GM11168 (cell line): ENCODE data around the gene MAP3K15.

Source experiments
- in situ Hi-C: fragments of 300-500 bp; cut with MboI; formaldehyde crosslinking; loops from one replicate; pipeline ENCODE4 v1.12.0; 2022; ENCODE audit warnings: low sequenced_read_pairs; ENCODE audit not compliant: unreplicated experiment

The MAP3K15 gene

DNA sequence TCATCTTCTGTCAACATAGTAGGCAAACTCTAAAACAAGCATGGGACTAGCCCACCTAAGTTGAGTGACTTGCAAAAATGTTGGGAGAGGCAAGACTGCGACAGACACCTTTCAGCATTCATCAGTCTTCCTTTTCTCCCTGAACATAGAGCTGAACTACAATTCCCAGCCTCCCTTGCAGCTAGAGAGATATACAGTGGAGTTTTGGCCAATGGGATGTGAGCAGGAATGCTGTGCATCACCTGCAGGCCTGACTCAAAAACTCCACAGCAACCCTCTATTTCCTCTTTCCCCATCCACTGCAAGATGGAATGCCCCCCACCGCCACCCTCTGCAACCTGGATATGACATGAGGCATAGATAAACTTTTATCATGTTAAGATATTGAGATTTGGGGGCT lies 105.0 kb downstream of the MAP3K15 start:
- in situ Hi-C loops = no loop called here

DNA sequence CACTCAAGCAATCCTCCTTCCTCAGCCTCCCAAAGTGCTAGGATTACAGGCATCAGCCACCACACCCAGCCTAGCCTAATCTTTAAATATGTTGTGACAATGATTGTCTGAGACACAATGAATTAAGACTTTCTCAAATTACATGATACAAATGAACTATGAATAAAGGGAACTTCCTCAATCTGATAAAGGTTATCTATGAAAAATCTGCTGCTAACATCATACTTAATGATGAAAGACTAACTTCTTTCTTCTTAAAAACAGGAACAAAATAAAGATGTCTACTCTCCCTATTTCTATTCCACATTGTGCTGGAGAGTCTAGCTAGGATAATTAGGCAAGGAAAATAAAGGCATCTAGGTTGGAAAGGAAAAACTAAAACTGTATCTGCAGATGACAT lies 111.6 kb downstream of the MAP3K15 start:
- in situ Hi-C loops = no loop called here

DNA sequence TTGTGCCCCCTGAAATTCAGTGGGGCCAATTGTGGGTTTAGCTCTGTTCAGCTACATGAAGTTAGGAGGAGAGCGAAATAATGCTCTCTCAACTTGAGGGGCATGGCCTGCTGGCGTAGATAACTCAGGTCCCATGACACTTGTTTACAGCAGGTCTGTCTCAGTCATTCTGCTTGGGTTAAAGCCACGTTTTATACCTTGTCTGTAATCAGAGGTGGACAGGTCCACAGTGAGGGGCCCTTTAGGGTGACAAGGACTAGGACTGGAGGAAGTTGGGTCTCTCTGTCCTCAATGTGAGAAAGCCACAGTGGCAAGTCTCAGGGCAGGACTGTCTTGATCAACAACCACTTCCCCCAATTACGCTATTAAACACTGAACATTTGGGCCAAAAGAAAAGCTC lies 122.6 kb downstream of the MAP3K15 start:
- in situ Hi-C loops = no loop called here

DNA sequence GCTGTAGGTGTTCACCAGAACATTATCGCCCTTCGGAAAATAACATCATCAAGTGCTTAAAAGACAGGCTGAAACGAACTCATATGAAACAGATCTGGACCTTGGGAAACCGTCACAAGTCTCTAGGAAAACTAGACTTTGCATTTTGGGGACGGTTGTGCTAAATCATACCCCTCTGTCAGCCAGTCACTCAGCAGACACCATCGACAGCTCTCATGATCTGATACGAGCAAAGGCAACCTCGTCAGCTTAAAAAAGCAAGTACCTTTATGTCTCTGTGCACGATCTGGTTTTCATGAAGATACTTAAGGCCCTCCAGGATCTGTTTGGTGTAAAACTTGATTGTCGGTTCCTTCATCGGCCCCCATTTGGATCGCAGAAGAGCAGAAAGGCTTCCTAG lies 123.2 kb downstream of the MAP3K15 start:
- in situ Hi-C loops = no loop called here

DNA sequence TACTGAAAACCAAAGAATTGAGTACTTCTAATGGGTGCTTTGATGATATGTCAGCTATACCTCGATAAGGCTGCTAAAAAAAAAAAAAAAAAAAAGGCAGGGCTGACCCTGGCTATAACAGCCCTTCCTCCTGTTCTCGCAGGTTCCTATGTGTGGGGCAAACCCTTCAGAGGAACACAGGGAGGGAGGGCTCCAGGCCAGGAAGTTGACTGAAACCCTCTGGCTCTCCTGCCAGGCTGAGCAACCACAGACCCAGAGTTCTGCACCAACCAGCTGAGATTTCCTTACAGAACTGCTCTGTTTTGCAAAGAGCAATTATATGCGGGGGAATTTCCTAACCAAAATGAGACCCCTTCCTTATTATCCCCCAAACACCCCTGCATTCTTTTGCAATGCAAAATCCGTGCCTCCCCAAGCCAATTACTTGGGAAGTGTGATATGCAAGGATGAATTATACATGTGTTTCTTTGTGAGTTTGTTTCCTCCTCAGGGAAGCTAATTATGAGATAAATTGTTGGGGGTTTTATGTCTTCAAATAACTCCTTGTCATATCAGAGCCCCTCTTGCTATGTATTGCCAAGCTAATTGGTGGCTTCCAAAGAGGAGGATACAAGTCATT lies 126.0 kb downstream of the MAP3K15 start:
- in situ Hi-C loops = no loop called here

DNA sequence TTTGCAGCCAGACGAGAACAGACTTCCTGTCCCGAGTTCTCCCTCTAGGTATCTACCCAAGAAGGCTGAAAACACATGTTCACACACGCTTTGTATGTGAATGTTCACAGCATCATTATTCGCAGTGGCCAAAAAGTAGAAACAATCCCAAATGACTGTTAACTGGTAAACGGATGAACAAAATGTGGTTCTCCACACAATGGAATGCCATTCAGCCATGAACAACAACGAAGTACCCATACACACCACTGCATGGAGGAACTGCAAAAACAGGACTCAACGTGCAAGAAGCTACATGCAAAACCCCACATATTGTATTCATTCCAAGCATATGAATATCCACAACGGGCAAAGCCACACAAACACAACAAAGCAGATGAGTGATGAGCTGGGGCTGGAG lies 126.6 kb downstream of the MAP3K15 start:
- in situ Hi-C loops = no loop called here

DNA sequence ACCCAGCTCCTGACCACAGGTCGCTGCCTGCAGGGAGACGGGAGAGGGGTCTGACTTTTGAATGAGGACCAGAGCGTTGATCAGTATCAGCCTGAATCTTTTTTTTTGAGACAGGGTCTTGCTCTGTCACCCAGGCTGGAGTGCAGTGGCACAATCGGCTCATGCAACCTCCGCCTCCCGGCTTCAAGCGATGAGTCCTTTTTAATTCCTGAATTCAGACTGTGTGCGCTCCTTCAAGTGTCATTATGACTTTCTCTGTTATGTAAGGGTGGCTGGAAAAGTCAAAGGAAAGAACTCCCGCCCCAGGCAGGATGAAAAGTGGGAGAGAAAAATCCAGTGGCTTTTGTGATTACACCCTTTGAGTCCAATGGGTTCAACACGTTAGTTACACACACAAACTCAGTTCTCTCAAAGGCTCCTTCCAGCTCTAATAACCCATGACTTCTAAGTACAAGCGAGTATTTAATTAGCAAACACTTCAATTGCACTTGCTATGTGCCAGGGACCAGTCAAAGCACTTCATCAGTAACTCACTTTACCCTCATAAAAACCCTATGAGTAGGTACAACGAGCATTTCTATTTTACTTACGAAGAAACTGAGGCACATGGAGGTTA lies 127.1 kb downstream of the MAP3K15 start:
- in situ Hi-C loops = no loop called here

DNA sequence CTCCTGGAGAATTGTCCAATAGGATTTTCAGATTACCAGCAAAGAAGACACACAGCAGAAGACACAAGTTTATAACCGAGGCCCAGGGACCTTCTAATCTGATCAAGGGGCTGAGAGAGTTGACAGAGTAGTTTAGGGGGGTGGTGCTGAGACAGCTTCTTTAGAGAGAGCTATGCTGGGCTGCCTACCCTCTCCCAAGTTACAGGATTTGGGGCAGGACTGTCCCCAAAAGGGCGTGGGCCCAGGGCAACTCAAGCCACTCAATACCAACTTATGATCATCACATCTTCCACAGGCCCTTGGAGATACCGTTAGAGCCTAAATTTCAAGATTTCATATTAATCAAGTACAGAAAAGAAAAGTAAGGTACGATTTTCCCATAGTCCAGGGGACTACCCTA lies 128.6 kb downstream of the MAP3K15 start:
- in situ Hi-C loops = no loop called here

DNA sequence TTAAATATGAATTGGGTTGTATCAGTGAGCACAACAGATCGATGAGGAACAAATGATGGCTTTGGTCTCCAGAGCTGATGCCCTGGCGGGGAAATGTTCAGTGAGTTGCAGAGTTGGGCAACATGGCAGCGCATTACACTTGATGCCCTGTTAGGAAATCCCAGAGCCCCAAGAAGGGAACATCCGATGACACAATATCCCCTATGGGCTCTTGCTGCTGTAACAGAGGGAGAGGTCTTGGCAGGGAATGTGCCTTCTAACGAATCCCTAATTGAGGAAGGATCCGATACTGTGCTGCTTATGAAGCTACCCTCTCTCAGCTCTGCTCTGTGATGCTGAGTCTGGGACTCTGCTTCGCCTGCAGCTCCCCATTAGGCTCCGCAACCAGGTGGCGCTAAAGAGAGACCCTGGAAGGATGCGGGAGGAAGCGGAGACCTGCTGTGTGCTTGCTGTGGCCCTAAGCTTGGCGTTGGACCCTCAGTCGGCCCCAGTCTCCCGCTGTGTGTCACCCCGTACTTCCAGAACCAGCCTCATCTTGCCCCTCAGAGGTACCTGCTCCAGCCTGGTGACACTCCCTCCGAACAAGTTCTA lies 132.7 kb downstream of the MAP3K15 start:
- in situ Hi-C loops = no loop called here

DNA sequence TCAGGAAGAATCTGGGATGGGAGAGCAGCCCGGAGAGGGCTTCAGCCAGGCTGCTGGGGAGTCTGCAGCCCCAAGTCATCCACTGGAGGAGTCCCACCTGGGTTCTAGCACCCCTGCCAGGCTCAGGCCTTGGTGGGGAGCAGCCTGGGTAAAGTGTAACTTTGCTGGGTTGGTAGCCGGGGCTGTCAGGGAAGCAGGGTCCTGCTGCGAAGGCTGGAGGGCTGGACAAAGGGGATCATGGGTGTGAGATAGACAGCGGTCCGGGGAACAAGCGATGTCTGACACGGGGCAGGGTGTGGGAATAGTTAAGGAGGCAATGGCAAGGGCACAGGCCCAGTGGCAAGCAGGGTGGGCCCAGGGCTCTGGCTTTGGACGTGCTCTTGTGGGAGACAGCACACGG lies 134.0 kb downstream of the MAP3K15 start:
- in situ Hi-C loops = no loop called here

DNA sequence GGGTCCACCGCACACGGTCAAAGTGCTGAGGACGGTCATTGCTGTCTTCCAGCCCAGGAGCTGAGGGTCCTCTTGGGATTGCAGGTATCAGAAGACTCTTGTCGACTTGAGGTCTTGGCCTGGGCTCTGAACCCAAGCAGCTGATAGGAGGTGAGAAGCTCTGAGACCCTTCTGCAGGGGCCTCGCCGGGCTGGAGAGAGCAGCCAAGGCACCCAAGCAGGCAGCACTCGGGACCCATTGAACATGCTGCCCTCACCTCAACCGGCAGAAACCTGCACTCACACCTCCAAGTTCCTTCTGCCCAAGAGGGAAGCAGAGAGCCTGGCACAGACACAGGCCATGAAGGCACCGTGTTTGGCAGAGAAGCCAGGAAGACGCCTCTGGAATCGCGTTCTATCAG lies 137.5 kb downstream of the MAP3K15 start:
- in situ Hi-C loops = no loop called here

DNA sequence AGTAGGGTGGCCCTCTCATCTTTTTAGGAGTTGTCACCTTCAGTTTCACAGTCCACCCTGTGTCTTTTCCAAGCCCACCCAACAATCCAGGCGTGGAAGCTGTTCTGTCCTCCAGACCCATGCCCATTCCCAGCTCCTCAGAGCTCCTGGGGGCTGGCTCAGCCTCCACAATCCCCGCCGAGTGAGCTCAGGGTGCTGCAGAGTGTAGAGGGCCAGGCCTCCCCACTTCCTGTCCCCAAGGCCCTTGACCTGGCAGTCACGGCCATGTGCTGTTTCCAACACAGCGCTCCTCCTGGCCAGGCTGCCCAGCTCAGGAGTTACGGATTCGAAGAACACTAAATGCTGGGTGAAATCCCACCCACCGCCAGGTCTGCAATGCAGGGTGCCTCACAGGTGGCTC lies 139.8 kb downstream of the MAP3K15 start:
- in situ Hi-C loops = no loop called here

DNA sequence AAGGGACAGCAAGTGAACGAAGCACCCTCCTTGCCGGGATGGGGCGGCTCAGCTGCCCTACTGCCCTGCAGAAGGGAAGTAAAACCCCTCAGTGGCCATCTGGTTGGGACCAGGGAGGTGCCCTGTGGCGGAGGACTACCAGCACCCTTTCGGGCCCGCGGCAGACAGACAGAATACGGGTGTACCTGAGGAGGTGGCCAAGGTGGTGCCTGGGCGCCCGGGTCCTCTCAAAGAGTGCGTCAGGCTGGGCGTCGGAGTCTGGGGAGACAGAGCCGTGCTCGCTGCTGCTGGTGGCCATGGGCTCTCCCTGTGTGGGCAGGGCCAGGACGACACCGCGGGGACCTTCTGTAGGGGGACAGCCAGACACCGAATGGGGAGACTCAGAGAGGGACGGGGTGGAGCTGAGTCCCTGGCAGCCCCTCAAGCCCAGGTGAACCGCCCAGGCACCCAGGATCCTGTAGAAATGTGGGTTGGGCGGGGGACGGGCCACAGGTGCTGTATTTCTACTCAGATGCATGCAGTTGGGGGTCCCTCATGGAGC lies 141.9 kb downstream of the MAP3K15 start:
- in situ Hi-C loops = loop anchor here (25.0 kb wide), 1 partner anchor 689 kb away; no protein-coding TSS in a partner anchor

DNA sequence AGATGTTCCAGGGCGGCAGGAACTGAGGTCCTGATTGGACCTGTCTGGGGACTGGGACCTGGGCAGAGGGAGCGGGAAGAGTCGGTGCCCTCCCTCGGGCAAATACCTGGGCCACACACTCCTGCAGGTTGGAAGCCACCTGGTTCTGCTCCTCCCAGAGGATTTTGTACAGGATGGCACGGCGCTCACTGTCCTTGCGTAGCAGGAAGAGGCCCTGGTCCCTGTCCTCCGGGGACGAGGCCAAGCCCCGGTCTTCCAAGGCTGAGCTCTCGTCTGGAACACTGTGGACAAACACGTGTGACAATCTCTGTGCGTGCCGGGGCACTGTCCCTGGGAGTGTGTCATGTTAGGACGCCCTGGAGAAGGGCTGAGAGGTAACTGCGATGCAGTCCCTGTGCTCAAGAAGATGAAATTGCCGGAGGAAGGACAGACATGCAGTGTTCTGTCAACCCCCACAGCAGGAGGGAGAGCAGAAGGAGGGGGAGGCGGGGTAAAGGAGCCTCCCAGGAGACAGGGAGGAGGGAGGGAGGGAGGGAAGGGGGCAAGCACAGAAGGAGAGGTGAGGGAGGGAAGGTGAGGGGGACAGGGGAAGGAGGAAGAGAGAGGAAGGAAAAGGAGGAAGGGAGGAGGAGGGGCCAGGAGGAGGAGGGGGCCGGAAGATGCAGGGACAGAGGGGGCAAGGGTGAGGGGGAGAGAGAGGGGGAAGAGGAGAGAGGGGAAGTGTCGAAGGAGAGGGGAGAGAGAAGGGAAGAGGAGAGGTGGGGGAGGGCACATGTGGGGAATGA lies 142.6 kb downstream of the MAP3K15 start:
- in situ Hi-C loops = loop anchor here (25.0 kb wide), 1 partner anchor 690 kb away; no protein-coding TSS in a partner anchor

DNA sequence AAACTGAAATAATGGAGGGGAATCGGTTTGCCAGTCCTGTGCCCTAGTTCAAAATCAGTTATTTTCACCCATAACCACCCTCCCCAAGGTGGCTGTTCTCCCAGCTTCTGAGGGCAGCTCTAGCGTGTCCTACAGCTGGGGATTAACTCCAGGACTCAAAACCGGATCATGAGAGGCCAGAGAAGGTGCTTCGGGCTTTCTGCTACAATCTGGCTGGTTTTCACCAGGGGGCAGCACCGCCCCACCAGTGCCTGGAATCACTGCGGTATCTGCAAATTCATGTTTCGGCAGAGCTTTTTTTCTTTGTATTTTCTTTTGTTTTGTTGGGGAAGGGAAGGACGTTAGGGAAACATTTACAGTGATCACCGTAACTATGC lies 143.2 kb downstream of the MAP3K15 start:
- in situ Hi-C loops = loop anchor here (25.0 kb wide), 1 partner anchor 690 kb away; no protein-coding TSS in a partner anchor

DNA sequence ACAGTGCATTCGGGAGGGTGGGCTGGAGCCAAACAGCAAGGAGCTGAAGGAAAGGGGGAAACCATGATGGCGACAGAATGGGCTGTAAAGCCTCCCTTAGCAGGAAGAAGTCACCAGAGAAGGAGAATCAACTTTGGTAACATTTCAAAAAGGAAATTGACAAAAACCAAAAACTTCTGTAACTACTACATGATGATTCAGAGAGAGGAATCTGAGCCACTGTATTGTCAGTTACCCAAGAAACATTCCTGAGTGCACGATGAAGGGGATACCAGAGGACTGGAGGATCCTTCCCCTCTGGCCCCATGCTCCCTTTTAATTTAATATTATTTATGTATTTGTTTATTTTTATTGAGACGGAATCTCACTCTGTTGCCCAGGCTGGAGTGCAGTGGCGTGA lies 145.2 kb downstream of the MAP3K15 start:
- in situ Hi-C loops = loop anchor here (25.0 kb wide), 1 partner anchor 692 kb away; no protein-coding TSS in a partner anchor

DNA sequence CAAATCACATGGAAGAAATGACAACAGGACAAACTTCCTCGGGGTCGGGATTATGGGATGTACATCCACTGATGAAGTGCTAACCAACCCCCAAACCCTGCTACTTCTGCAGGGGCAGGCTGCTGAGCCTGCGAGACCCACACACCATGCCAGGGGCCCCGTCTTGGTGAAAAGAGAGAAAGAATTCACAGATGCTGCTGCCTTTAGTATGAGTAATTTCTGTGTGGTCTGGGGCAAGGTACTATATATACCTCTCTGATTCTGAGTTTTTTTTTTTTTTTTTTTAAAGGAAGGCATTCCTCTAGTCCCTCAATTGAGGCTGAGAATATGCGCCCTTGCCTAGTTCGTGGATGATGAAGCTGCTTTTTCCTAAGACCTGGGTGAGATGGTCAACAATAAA lies 146.7 kb downstream of the MAP3K15 start:
- in situ Hi-C loops = loop anchor here (25.0 kb wide), 1 partner anchor 694 kb away; no protein-coding TSS in a partner anchor

DNA sequence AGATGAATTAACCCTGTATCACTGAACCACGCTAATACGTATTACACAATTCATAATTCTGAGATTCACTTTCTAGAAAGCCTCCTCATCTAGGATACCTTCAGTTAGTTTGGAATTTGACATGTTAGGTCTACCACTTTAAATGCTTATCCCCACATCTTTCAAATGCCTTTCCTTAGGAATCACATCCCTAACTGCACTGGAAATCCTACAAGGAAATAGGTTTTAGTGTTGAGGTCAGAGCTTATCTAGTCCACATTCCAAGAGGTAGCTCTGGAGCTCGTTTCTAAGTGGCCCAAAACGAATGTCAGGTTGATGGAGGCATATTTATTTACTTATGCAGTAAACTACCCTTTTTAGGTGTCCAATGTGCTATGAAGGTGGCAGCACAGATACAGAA lies 153.6 kb downstream of the MAP3K15 start:
- in situ Hi-C loops = loop anchor here (25.0 kb wide), 1 partner anchor 701 kb away; no protein-coding TSS in a partner anchor

DNA sequence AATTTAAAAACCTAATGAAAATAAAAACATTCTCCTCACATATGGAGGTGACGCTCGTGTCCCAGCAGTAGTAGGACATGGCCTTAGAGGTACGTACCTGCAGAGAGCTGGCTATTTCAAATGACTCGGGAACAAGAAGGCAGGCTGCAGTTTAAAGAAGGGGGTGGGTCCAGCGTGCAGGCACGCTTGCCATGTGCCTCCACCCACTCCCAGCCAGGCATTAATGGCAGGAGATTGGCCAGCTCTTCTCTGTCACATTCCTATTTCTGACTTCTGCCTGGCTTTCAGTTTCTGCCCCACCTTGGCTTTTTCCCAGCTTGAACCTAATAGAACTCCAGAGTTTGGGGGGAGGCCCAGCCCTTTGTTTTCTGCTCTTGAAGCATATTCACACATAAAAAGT lies 154.4 kb downstream of the MAP3K15 start:
- in situ Hi-C loops = loop anchor here (25.0 kb wide), 1 partner anchor 701 kb away; no protein-coding TSS in a partner anchor

DNA sequence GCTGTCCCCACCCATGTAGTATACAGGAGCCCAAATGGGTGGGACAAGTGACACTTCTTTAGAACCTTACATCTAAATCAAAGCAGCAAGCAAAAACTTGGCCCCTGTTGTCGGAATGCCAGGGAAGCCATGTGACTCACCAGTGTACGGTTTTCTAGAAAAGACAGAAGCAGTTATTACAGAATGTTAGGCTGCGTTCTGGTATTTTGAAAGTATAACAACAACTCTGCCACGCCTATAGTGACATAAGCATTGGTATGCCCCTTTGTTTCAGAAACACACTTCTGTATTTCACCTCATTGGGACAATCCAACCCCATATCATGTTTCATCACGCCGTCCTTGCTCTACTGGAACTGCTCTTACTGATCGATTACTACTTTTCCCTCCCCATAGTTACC lies 156.8 kb downstream of the MAP3K15 start:
- in situ Hi-C loops = loop anchor here (25.0 kb wide), 1 partner anchor 704 kb away; no protein-coding TSS in a partner anchor
